GM21786 (cell line): ENCODE data around the gene NR3C2.

Experiments used
- ATAC-seq: cut with Tn5 transposase; IDR thresholded peaks from one replicate; pipeline ENCODE4 v1.9.1; 2021; ENCODE audit not compliant: unreplicated experiment

NR3C2 gene

DNA sequence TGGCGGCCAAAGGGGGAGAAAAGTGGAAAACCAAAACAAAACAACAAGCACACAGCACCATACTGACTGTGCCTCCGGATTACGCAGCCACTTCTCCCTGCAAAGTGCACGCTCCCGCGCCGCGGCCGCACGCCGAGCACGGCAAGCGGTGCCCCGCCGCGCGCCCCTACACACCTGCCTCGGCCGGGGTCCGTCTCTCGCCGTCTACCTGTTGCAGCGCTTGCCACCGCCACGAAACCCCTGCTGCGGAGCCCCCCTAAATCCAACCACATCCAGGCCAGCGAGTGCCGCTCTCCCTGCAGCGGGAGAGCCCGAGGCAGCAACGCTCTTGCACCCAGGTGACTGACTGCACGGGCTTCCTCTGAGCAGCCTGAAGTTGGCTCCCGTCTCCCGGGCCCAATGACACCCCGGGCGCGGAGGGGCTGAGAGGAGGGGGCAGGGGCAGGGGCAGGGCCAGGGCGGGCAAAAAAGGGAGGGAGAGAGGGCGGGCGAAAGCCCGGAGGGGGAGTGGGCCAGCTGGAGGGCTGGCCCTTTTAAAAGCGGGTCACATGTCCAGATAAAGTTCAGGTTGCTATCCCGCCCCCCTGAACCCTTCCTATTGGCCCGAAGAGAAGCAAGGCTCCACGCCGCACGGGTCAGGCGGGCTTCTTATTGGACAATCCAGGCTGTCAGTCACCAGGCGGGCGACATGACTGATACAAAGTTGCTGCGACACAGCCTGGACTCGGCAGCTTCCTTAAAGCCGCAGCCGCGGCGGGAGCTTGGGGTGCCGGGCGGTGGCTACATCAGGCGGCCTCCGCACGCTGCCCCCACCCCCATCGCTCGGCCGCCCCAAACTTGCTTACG, at the start of gene NR3C2:
TSS of gene NR3C2 (minus strand) at position 429 of the 846 bp plus-strand sequence.
- peak; percentile 97 for ATAC-seq

GRCh38 chr4:148487181-148487580, 45.0 kb upstream of the NR3C2 start:
- no peak for ATAC-seq

DNA sequence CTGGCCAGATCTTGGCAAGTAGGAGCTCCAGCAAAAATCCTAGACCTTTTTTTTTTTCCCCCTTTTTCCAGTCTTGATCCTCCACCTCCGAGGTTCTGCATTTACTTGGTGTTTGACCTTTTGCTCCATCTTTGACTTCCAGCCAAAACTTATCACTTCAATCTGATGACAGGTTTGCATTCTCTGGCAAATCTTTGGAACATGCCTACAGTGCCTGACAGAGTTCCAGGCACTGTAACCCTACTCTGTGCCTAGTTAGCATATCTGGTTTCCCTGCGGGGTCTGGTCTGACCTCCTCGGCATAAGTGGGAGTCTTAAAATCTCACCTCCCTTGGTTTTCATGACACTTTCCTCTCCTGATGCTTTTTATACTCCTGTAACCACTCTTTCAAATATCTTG, 39.4 kb upstream of the NR3C2 start:
- ATAC-seq, result no peak

- no peak for ATAC-seq
These were observed 35.1 kb upstream of the NR3C2 start for GRCh38 chr4:148477276-148477675.

GRCh38 chr4:148469938-148470337, 27.7 kb upstream of the NR3C2 start:
- no peak for ATAC-seq

DNA sequence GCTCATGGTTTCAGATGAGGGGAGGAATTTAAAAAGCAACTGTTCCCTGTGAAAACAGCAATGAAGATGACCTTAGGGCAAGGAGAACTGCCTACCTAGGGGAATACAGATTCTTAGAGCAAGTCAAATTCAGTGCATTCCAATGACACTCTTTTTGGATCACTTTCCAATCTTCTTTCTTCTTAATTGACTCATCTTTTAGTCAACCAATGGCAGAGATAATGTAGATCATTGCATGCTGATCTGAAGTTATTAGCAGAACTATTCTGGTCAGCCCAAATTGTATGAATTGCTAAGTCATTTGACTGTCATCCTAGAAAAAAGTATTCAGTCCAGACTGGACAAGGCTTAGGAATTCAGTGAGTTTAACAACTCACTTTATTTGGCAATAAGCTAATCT, 12.6 kb upstream of the NR3C2 start:
- ATAC-seq, result no peak

DNA sequence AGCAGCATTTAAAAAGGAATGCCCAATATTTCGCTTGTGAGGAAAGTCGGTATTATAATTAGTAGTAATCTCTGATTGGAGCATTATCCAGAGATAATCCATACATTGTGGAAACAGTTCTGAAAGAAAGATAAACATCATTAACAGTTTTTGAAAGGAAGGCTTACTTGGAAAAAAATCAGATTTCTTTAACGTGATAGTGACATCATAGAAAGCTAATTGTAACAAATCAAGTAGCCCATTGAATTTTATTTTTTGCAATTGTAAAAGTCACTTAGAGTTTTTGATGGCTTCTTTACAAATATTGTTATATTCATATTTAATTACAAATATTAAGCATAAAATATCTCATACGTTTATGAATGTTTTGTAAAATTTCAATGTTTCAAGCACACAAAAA, 11.6 kb upstream of the NR3C2 start:
- ATAC-seq, result no peak

DNA sequence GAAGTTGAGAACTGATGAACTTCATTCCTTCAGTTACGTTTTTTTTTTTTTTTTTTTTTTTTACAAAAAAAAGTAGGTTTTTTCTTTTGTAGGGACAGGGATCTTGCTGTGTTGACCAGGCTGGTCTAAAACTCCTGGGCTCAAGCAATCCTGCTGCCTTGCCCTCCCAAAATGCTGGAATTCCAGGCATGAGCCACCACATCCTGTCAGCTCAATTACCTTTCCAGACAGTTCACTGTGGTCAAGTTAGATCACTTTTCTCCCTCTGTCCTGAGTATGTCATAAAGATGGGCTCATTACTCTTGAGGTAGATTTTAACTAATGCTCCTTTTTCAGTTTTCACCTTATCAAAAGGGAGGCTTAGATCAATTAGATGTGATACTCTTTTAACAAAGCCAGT, 10.8 kb upstream of the NR3C2 start:
- no peak for ATAC-seq

DNA sequence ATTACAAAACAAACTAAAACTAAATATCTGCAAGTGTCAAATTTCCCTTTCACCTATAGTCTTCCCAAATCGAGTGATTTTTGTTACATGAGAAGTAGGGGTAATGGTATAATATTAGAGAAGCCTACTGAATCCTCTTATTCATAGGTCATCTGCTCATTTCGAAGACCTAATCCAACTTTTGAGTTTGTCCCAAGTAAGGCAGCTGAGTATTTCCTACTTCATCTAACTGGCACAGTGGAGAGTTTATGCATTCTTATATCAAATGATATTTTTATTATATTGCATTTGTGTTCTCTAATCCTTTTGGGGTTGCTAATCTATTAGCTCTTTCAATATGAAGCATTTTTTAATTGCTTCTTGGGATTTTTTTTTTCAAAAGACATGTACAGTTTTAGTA, 7.7 kb upstream of the NR3C2 start:
- ATAC-seq, result no peak

- no peak for ATAC-seq
These were observed 5.9 kb upstream of the NR3C2 start for GRCh38 chr4:148448141-148448540.

DNA sequence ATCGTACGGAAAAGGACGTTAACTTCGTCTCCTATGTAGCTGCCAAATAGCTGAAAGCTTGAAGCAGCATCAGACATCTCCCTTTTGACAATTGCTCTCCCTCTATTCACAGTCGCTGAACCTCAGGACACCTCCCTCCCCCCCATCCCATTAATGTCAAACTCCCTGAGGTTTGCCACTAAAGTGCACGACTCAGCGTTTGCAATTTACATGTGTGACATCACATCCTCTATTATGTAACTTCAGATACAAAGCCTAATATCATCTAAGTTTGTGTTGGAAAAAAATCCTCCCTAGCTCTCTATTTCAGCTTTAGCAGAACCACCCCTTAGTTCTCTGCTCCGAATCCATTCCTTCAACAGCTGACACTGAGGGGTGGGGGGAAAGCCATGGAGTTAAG, 5.5 kb upstream of the NR3C2 start:
- no peak for ATAC-seq

GRCh38 chr4:148445860-148446330, 3.7 kb upstream of the NR3C2 start:
- ATAC-seq, result no peak

DNA sequence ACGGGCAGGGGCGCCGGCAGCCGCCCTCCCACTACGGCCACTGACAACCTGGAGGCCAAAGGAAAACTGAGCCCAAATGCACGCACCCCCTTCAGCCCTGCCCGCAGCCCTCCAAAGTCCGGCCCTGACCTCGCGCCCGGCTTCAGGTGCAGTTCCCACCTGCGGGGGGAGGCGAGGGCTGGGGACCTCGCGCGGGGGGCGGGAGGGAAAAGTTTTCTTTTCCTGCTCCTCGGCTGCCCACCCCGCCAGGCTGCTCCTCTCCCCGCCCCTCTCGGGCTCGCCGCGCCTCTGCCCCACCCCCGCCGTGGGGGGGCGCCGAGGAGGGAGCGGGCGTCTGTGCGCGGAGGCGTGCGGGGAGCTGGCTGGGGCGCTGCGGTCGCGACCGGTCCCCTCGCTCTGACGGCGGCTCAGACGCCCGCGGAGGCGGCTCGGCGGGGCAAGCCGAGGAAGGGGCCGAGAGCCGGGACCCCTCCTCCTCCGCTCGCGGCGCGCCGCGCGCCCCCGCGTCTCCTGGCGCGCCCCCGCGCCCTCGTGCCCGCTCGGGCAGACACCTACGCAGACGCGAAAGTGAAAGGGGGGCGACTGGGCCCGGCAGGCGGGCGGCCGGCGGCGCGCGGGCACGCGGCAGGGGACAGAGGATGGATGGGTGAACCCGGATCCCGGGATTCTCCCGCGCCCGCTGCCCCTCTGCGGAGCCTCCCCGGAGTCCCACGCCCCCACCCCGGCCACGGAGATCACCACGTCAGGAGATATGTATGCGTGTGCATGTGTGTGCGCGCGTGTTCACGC, 3.1 kb upstream of the NR3C2 start:
- no peak for ATAC-seq

- no peak for ATAC-seq
These were observed 2.3 kb upstream of the NR3C2 start for GRCh38 chr4:148444296-148445070.

- no peak for ATAC-seq
These were observed 1.5 kb upstream of the NR3C2 start for GRCh38 chr4:148443512-148444295.

DNA sequence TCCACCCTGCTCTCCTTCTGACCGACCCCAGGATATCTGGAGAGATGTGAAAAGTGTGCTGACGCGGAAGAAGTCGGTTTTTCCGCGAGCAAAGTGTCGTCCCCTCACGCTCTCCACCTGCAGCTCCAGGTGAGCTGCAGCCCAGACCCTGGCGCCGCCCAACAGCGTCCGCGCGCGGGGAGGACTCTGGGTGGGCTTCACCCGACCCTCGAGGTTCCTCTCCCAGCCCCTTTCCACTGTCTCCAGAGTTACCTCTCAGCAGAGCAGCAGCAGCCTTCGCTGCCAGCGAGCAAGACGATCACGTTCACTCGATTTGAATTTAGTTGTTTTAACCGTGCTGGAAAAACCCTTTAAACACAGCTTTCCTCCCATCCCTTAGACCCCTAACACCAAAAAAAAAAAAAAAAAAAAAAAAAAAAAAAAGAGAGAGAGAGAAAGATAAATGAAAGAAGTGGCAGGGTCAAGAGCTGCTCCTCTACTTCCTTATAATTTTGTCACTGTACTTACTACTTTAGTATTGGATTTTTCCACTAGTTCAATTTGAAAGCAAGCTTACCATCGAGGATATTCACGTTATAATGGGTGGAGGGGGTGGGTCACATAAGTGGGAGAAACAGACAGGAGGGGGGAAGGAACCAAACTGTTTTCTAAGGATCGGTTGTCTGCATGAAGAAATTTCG, 758 bp upstream of the NR3C2 start:
- ATAC-seq, result no peak

- no peak for ATAC-seq
These were observed 609 bp downstream of the NR3C2 start for GRCh38 chr4:148441624-148441985.

- ATAC-seq, result no peak
These were observed 4.2 kb downstream of the NR3C2 start for GRCh38 chr4:148438047-148438446.

GRCh38 chr4:148437439-148437838, 4.8 kb downstream of the NR3C2 start:
- no peak for ATAC-seq

DNA sequence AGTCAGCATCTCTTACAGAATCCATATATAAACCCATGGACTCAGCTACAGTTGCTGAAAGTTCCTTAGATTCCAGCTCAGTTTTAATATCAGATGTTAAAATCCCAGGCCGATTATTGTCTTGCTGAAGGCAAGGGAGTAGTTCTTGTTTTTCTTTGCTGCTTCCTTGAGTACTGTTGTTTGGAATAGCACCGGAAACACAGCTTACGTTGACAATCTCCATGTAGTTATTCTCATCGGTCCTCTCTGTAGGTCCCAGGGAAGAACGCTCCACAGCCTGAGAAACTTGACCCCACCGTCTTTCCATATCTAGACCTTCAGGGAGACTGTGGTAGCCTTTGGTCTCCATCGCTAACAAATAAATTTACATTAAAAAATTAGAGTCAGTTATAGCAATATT, 5.7 kb downstream of the NR3C2 start:
- ATAC-seq, result no peak
